Colonic mucosa (tissue), 4 donors: Measurements from ENCODE around the gene OR56A4. TPM values are rescaled to one million over a fixed set of nuclear protein-coding genes. Genes with fewer than 3 reads are reported as not detected.
"Not testable (repeated sequence)": the region's sequence is repeated elsewhere in the genome, so short reads cannot be mapped to it uniquely, and the experiment has no call there.

Source experiments
- DNase-seq: peaks from one replicate; pipeline ENCODE4 v3.0.0-alpha.2; 2020
- H3K27ac ChIP-seq: fragments of 200-600 bp; one replicate; pipeline ENCODE4 v1.8.0; 2021
- H3K27me3 ChIP-seq: fragments of 200-600 bp; one replicate; pipeline ENCODE4 v1.8.0; 2021
- H3K36me3 ChIP-seq: fragments of 200-600 bp; one replicate; pipeline ENCODE4 v1.8.0; 2021
- H3K4me1 ChIP-seq: fragments of 200-600 bp; one replicate; pipeline ENCODE4 v1.8.0; 2021; ENCODE audit warnings: mild to moderate bottlenecking
- H3K4me3 ChIP-seq: fragments of 200-600 bp; one replicate; pipeline ENCODE4 v1.8.0; 2021
- H3K9ac ChIP-seq, 2 donors: one replicate each; pipeline ENCODE4 v1.7.0; 2013; ENCODE audit warnings: control low read depth in 2 of 2, low read depth in 2 of 2, low read length in 2 of 2
- H3K9me3 ChIP-seq: fragments of 200-600 bp; one replicate; pipeline ENCODE4 v1.8.0; 2021
- intact Hi-C: fragments of 100-400 bp; cut with DNase I; formaldehyde crosslinking; loops from one replicate; pipeline ENCODE4 v1.14.1; 2022
- total RNA-seq, 2 donors: library from RNA; stranded (reverse); fragmentation: NEBNext Ultra II Directional in 1 of 2; extraction: Animal tissue kit (Norgen Biotek cat#: 25700) in 1 of 2; gene quantifications; one replicate each; pipeline ENCODE4 v1.2.1, GENCODE V29; 2021
- TF ChIP-seq, protein P1 (sequence below): fragments of 200-600 bp; IDR thresholded peaks from one replicate; pipeline ENCODE4 v1.8.0; 2022; ENCODE audit warnings: antibody characterized with exemption, mild to moderate bottlenecking
- donor health status: healthy.
- donor health status: DM: no; HTN: no; CAD: no.
- donor health status: DM: no; HTN: no; CAD: no.

Gene OR56A4
- total RNA-seq, 2 donors from 2014 or later = not detected

DNA sequence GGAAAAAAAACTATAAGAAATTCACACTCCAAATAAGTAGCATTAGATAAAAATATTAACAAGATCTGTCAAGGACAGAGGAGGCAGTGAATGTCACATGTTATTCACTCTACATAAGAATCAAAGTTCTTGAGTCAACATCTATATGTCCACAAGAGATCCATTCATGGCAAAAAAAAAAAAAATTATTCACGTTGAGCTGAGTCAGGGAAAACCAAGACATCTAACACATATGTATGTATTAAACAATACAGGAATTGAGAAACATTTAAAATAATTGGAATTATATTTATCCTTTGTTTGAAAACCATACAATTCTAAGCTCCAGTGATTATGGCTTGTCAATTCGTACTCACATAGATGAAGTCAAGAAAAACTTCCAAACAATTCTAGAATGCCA lies 39.8 kb downstream of the OR56A4 start:
- H3K4me3 ChIP-seq = no peak overlapping the region
- no peak overlapping the region for H3K27ac ChIP-seq
- intact Hi-C loops = no loop called here
- H3K27me3 ChIP-seq = no peaks in the 10 kb centered on the region
- TF ChIP-seq, protein P1, sequence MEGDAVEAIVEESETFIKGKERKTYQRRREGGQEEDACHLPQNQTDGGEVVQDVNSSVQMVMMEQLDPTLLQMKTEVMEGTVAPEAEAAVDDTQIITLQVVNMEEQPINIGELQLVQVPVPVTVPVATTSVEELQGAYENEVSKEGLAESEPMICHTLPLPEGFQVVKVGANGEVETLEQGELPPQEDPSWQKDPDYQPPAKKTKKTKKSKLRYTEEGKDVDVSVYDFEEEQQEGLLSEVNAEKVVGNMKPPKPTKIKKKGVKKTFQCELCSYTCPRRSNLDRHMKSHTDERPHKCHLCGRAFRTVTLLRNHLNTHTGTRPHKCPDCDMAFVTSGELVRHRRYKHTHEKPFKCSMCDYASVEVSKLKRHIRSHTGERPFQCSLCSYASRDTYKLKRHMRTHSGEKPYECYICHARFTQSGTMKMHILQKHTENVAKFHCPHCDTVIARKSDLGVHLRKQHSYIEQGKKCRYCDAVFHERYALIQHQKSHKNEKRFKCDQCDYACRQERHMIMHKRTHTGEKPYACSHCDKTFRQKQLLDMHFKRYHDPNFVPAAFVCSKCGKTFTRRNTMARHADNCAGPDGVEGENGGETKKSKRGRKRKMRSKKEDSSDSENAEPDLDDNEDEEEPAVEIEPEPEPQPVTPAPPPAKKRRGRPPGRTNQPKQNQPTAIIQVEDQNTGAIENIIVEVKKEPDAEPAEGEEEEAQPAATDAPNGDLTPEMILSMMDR = no peak
- no peak for DNase-seq
- no peaks in the 10 kb centered on the region for H3K9me3 ChIP-seq
- H3K9ac ChIP-seq = no peak overlapping the region
- H3K4me1 ChIP-seq = no peaks in the 10 kb centered on the region
- no peaks in the 10 kb centered on the region for H3K36me3 ChIP-seq

GRCh38 chr11:5960704-5961320 lies 45.9 kb downstream of the OR56A4 start:
- H3K36me3 ChIP-seq = not testable (repeated sequence)

DNA sequence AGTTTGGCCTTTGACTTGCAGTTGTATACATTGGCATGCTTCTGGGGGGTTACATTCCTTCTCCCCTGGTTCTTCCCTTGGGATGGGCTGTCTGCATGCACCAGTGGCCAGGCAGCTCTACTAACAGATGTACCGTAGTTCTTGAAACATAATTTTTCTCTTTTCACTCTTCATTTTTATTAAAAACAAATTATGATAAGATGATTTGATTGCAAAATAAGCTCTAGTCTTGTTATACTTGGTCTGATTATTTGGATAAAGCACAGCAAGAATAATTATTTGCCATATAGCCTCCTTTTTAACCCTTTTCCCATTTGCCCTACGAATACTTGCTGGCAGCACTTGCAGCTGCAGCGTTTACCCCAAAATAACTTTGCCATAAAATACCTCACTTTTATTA lies 51.2 kb downstream of the OR56A4 start:
- DNase-seq = no peak
- no peaks in the 10 kb centered on the region for H3K4me1 ChIP-seq
- H3K27me3 ChIP-seq = no peaks in the 10 kb centered on the region
- TF ChIP-seq, protein P1 = no peak
- no peak overlapping the region for H3K9ac ChIP-seq
- H3K4me3 ChIP-seq = no peak overlapping the region
- no peak overlapping the region for H3K27ac ChIP-seq
- no peaks in the 10 kb centered on the region for H3K9me3 ChIP-seq
- intact Hi-C loops = no loop called here
- H3K36me3 ChIP-seq = no peaks in the 10 kb centered on the region

More at GRCh38 chr11:5960704-5961320, 45.9 kb downstream of the OR56A4 start:
- DNase-seq, H3K27ac ChIP-seq, H3K4me3 ChIP-seq, H3K27me3 ChIP-seq, intact Hi-C loops, H3K9me3 ChIP-seq, H3K4me1 ChIP-seq, H3K9ac ChIP-seq: not testable (repeated sequence)

Other genes with a start within 250 kb of the OR56A4 start
- gene OR52N5, start 223.6 kb downstream of the OR56A4 start, total RNA-seq = not detected
- not detected for gene OR52N1, start 215.7 kb downstream of the OR56A4 start, total RNA-seq
- gene OR52N2, start 198.0 kb downstream of the OR56A4 start, total RNA-seq = not detected
- gene OR52E6, start 165.0 kb downstream of the OR56A4 start, total RNA-seq = not detected
- gene OR52E8, start 149.3 kb downstream of the OR56A4 start, total RNA-seq = not detected
- not detected for gene OR52E4, start 126.3 kb downstream of the OR56A4 start, total RNA-seq
- not detected for gene OR52E5, start 113.7 kb downstream of the OR56A4 start, total RNA-seq
- not detected for gene OR56A3, start 64.7 kb downstream of the OR56A4 start, total RNA-seq
- not detected for gene OR56A5, start 38.5 kb downstream of the OR56A4 start, total RNA-seq
- gene OR52L1, start 20.0 kb downstream of the OR56A4 start, total RNA-seq = not detected
- not detected for gene OR56A1, start 23.8 kb upstream of the OR56A4 start, total RNA-seq
- not detected for gene OR56B4, start 100.7 kb upstream of the OR56A4 start, total RNA-seq
- gene OR52B2, start 163.4 kb upstream of the OR56A4 start, total RNA-seq = under 1 TPM in 1 of 2 donors, not detected in 1; 0.25 TPM
- gene OR52W1, start 192.3 kb upstream of the OR56A4 start, total RNA-seq = not detected
- gene C11orf42, start 198.6 kb upstream of the OR56A4 start, total RNA-seq = not detected
- 100 to 1,000 TPM in 1 of 2 donors, 10 to 100 TPM in 1; 84.6 to 107 TPM for gene FHIP1B, start 227.7 kb upstream of the OR56A4 start, total RNA-seq
- gene CNGA4, start 232.1 kb upstream of the OR56A4 start, total RNA-seq = under 1 TPM in 1 of 2 donors, not detected in 1; 0.12 TPM